Smooth muscle cell (in vitro differentiated cells): ENCODE data around the gene ARL5C. TPM values are rescaled to one million over a fixed set of nuclear protein-coding genes. Genes with fewer than 3 reads are reported as not detected.
A peak's percentile ranks its signal among the peaks of the same experiment; 100 is the strongest.

Experiments
- DNase-seq: peaks from one replicate; lab custom pipeline; 2025; ENCODE audit not compliant: unreplicated experiment; lab: John Stamatoyannopoulos, UW
- H2AFZ ChIP-seq: fragments of 200-600 bp; sonication (generic); 2 replicates; pipeline ENCODE4 v1.6.0; 2016; ENCODE audit warnings: antibody characterized with exemption, low read depth, mild to moderate bottlenecking
- H3F3A ChIP-seq: fragments of 200-600 bp; sonication (generic); 2 replicates; pipeline ENCODE4 v1.6.0; 2017; ENCODE audit warnings: antibody characterized with exemption, low read depth
- H3K27ac ChIP-seq: fragments of 200-600 bp; sonication (generic); 2 replicates; pipeline ENCODE4 v1.5.1; 2016; ENCODE audit warnings: low read depth, mild to moderate bottlenecking
- H3K27me3 ChIP-seq: fragments of 200-600 bp; sonication (generic); 2 replicates; pipeline ENCODE4 v1.6.1; 2016; ENCODE audit warnings: low read depth, mild to moderate bottlenecking
- H3K36me3 ChIP-seq: fragments of 200-600 bp; sonication (generic); 2 replicates; pipeline ENCODE4 v1.5.1; 2016; ENCODE audit warnings: low read depth
- H3K4me1 ChIP-seq: fragments of 200-600 bp; sonication (generic); 2 replicates; pipeline ENCODE4 v1.5.1; 2016; ENCODE audit warnings: low read depth
- H3K4me2 ChIP-seq: fragments of 200-600 bp; sonication (generic); 2 replicates; pipeline ENCODE4 v1.6.0; 2016; ENCODE audit warnings: mild to moderate bottlenecking
- H3K4me3 ChIP-seq: fragments of 200-600 bp; sonication (generic); 2 replicates; pipeline ENCODE4 v1.5.1; 2016; ENCODE audit warnings: mild to moderate bottlenecking
- H3K79me2 ChIP-seq: fragments of 200-600 bp; sonication (generic); 2 replicates; pipeline ENCODE4 v1.6.0; 2016; ENCODE audit warnings: low read depth, mild to moderate bottlenecking
- H3K9ac ChIP-seq: fragments of 200-600 bp; sonication (generic); 2 replicates; pipeline ENCODE4 v1.6.0; 2016; ENCODE audit warnings: low read depth
- H3K9me3 ChIP-seq: fragments of 200-600 bp; sonication (generic); replicated peaks from 2 replicates; pipeline ENCODE4 v1.5.1; 2016; ENCODE audit warnings: low read depth
- H4K20me1 ChIP-seq: fragments of 200-600 bp; sonication (generic); 2 replicates; pipeline ENCODE4 v1.6.0; 2016; ENCODE audit warnings: low read depth
- CTCF ChIP-seq: fragments of 200-600 bp; sonication (generic); IDR thresholded peaks from 2 replicates; pipeline ENCODE4 v1.5.1; 2017; ENCODE audit warnings: borderline replicate concordance, mild to moderate bottlenecking, antibody characterized with exemption; ENCODE audit not compliant: insufficient read depth, poor library complexity, severe bottlenecking
- WGBS: methylation state at CpG from one replicate; pipeline ENCODE4 v1.1.7; 2016; ENCODE audit warnings: low lambda C conversion rate; 5-methylcytosine and 5-hydroxymethylcytosine counted together
- polyA plus RNA-seq: library from polyadenylated mRNA; unstranded; fragments of >200 nt; fragmentation: Nextera tagmentation; extraction: Ambion mirVana; gene quantifications from 2 replicates; pipeline ENCODE4 v1.2.1, GENCODE V29; 2016
- total RNA-seq: library from RNA; depleted of rRNA; stranded (reverse); fragments of >200 nt; gene quantifications from 2 replicates; pipeline ENCODE4 v1.2.3, GENCODE V29; 2014

ARL5C gene
- total and polyA plus RNA-seq, 2 experiments from 2014 or later, result not detected

- 83% methylated on average over 2 of the region's 2 CpGs for WGBS
- Histone ChIP-seq H3K4me3 (no peak overlapping the region), H3K4me1 (peaks cover 6% of the 10 kb centered on the region), H4K20me1 (no peaks in the 10 kb centered on the region), H3K79me2 (no peaks in the 10 kb centered on the region), H2AFZ (no peak overlapping the region), H3F3A (no peaks in the 10 kb centered on the region), H3K9me3 (no peaks in the 10 kb centered on the region), H3K27me3 (peaks cover 6% of the 10 kb centered on the region), H3K9ac (no peak overlapping the region), H3K36me3 (no peaks in the 10 kb centered on the region), H3K4me2 (no peak overlapping the region), H3K27ac (no peak overlapping the region)
- TF ChIP-seq CTCF, result no peak
- no peak for DNase-seq
Measured at GRCh38 chr17:39155654-39156053, 10.3 kb downstream of the ARL5C start.

GRCh38 chr17:39153599-39154051 lies 12.3 kb downstream of the ARL5C start:
- peak overlapping the region; percentile 72 for H3K4me3 ChIP-seq
- H3K4me1 ChIP-seq, result peaks cover 6% of the 10 kb centered on the region
- no peaks in the 10 kb centered on the region for H3K9me3 ChIP-seq
- H3K79me2 ChIP-seq, result no peaks in the 10 kb centered on the region
- H3K27ac ChIP-seq, result peak overlapping the region; percentile 34
- peaks cover 11% of the 10 kb centered on the region for H3K27me3 ChIP-seq
- peak overlapping the region; percentile 84 for H3K4me2 ChIP-seq
- no peaks in the 10 kb centered on the region for H3K36me3 ChIP-seq
- 1% methylated on average over 16 of the region's 16 CpGs for WGBS
- peak; percentile 93 for DNase-seq
- H2AFZ ChIP-seq, result peak overlapping the region; percentile 87
- TF ChIP-seq CTCF, result peak; percentile 12
- peak overlapping the region; percentile 24 for H3K9ac ChIP-seq
- H3F3A ChIP-seq, result no peaks in the 10 kb centered on the region
- no peaks in the 10 kb centered on the region for H4K20me1 ChIP-seq

DNA sequence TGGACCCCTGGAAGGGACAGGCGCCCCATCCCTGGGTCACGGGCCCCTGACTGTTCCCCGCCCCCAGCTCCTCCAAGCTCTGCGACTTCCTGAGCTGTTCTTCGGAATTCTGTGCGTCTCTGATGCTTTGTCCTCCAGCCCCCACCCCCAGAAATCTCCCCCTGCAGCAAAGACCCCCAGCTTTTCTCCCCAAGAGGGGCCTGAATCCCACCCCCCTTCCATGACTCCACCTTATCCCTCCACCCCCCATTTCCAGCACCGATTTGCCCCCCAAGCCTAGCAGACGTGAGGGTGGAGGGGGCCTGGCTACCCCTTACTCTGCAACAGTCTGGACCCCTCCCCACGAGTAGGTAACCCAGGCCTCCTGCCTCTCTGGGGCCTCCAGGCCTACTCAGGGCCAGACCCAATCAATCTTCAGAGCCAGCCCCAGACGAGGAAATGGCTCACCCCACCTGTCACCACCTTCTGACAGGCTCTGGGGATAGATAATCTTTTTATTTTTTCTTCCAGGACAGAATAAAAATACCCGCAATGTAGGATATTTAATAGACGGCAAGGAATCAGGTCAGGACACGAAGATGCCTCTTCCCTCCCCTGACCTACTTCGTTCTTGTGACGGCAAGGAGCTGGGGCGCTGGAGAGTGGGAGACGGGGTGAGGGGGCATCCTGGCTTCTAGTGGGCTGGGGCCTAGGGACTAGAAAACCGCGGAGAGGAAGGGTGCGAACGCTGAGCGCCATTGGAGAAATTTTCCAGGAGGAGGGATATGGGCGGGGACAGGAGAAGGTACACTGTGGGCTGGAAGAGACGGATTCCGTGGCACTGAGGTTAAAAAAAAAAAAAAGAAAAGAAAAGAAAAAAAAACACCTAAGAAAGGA lies 13.8 kb downstream of the ARL5C start:
- H3K4me3 ChIP-seq, result peak overlapping the region; percentile 72
- no peak for DNase-seq
- H4K20me1 ChIP-seq, result no peaks in the 10 kb centered on the region
- TF ChIP-seq CTCF, result no peak
- H3K4me2 ChIP-seq, result peak overlapping the region; percentile 84
- WGBS, result 14% methylated on average over 24 of the region's 25 CpGs
- no peaks in the 10 kb centered on the region for H3K79me2 ChIP-seq
- no peaks in the 10 kb centered on the region for H3K36me3 ChIP-seq
- no peak overlapping the region for H3K9ac ChIP-seq
- H3K4me1 ChIP-seq, result peaks cover 6% of the 10 kb centered on the region
- no peaks in the 10 kb centered on the region for H3K9me3 ChIP-seq
- no peaks in the 10 kb centered on the region for H3F3A ChIP-seq
- H3K27me3 ChIP-seq, result peaks cover 11% of the 10 kb centered on the region
- peak overlapping the region; percentile 26 for H2AFZ ChIP-seq
- H3K27ac ChIP-seq, result no peak overlapping the region
